Neuronal stem cell (in vitro differentiated cells): ENCODE measurements around the gene USP15.

ENCODE experiments used
- DNase-seq: peaks from one replicate; pipeline ENCODE4 v3.0.0-alpha.2; 2013; ENCODE audit warnings: low spot score
- H2AFZ ChIP-seq: one replicate; pipeline ENCODE4 v1.6.1; 2013; ENCODE audit warnings: mild to moderate bottlenecking, low read length, inconsistent platforms
- H2AK5ac ChIP-seq: 2 replicates; pipeline ENCODE4 v1.6.1; 2013; ENCODE audit warnings: low read depth, mild to moderate bottlenecking, inconsistent platforms, low read length, moderate library complexity, mixed read lengths
- H2BK120ac ChIP-seq: 2 replicates; pipeline ENCODE4 v1.6.1; 2013; ENCODE audit warnings: low read depth, mild to moderate bottlenecking, inconsistent platforms, low read length, moderate library complexity, mixed read lengths
- H2BK12ac ChIP-seq: one replicate; pipeline ENCODE4 v1.6.1; 2013; ENCODE audit warnings: low read length, inconsistent platforms
- H2BK15ac ChIP-seq: 2 replicates; pipeline ENCODE4 v1.6.1; 2013; ENCODE audit warnings: mild to moderate bottlenecking, low read length, inconsistent platforms, mixed read lengths
- H2BK5ac ChIP-seq: one replicate; pipeline ENCODE4 v1.6.1; 2013; ENCODE audit warnings: inconsistent platforms, mild to moderate bottlenecking, low read length, moderate library complexity
- H3K14ac ChIP-seq: one replicate; pipeline ENCODE4 v1.6.1; 2013; ENCODE audit warnings: low read length, inconsistent platforms
- H3K18ac ChIP-seq: 2 replicates; pipeline ENCODE4 v1.6.1; 2013; ENCODE audit warnings: low read length, inconsistent platforms
- H3K23ac ChIP-seq: 2 replicates; pipeline ENCODE4 v1.6.1; 2013; ENCODE audit warnings: low read depth, mild to moderate bottlenecking, mixed read lengths, low read length, inconsistent platforms; ENCODE audit not compliant: poor library complexity
- H3K27ac ChIP-seq: replicated peaks from 3 replicates; pipeline ENCODE4 v1.5.1; 2013; ENCODE audit warnings: low read length, inconsistent platforms
- H3K27me3 ChIP-seq, 3 experiments: 2 replicates each; pipeline ENCODE4 v1.6.1; 2013; ENCODE audit warnings: low read length in 3 of 3, mild to moderate bottlenecking in 2 of 3, inconsistent platforms in 1 of 3, low read depth in 1 of 3, mixed read lengths in 1 of 3, moderate library complexity in 1 of 3; ENCODE audit not compliant: control insufficient read depth in 3 of 3, insufficient read depth in 3 of 3
- H3K36me3 ChIP-seq, 2 donors: replicated peaks in 1 of 2; 2 replicates each; pipeline ENCODE4 v1.6.1; 2013; ENCODE audit warnings: low read length in 2 of 2; ENCODE audit not compliant: control insufficient read depth in 2 of 2, insufficient read depth in 2 of 2
- H3K4ac ChIP-seq: 2 replicates; pipeline ENCODE4 v1.6.1; 2013; ENCODE audit warnings: inconsistent platforms, mild to moderate bottlenecking, low read length, moderate library complexity
- H3K4me1 ChIP-seq, 2 donors: 1 replicate in 1 of 2; 2 replicates in 1 of 2; pipeline ENCODE4 v1.6.1; 2013; ENCODE audit warnings: low read length in 2 of 2, low read depth in 1 of 2; ENCODE audit not compliant: control insufficient read depth in 2 of 2, insufficient read depth in 1 of 2
- H3K4me2 ChIP-seq: one replicate; pipeline ENCODE4 v1.6.1; 2013; ENCODE audit warnings: mild to moderate bottlenecking, low read length, inconsistent platforms; ENCODE audit not compliant: insufficient read depth, poor library complexity, severe bottlenecking
- H3K4me3 ChIP-seq, 2 donors: 2 replicates each; pipeline ENCODE4 v1.5.1; 2013; ENCODE audit warnings: low read length in 2 of 2, mild to moderate bottlenecking in 2 of 2, inconsistent platforms in 1 of 2, moderate library complexity in 1 of 2
- H3K79me1 ChIP-seq: one replicate; pipeline ENCODE4 v1.6.1; 2013; ENCODE audit warnings: low read depth, mild to moderate bottlenecking, inconsistent platforms, low read length, moderate library complexity
- H3K9ac ChIP-seq: one replicate; pipeline ENCODE4 v1.6.1; 2013; ENCODE audit warnings: mild to moderate bottlenecking, low read depth, low read length, inconsistent platforms; ENCODE audit not compliant: poor library complexity
- H3K9me3 ChIP-seq, 2 donors: replicated peaks in 1 of 2; 2 replicates each; pipeline versions ENCODE3 to v1.6.1; 2013; ENCODE audit warnings: low read length in 2 of 2, mild to moderate bottlenecking in 2 of 2, inconsistent platforms in 1 of 2, low read depth in 1 of 2, mixed read lengths in 1 of 2, moderate library complexity in 1 of 2; ENCODE audit not compliant: control insufficient read depth in 2 of 2, insufficient read depth in 1 of 2
- H4K8ac ChIP-seq: one replicate; pipeline ENCODE4 v1.6.1; 2013; ENCODE audit warnings: low read depth, mild to moderate bottlenecking, inconsistent platforms, low read length, moderate library complexity
- H4K91ac ChIP-seq: one replicate; pipeline ENCODE4 v1.6.1; 2013; ENCODE audit warnings: low read length, low read depth, mild to moderate bottlenecking, inconsistent platforms; ENCODE audit not compliant: poor library complexity
- WGBS, 2 donors: extraction: QIAGEN DNeasy Blood & Tissue Kit; methylation state at CpG; one replicate each; pipeline ENCODE4 v1.1.7; 2013; ENCODE audit warnings: missing lambda C conversion rate in 2 of 2, mixed read lengths in 1 of 2; ENCODE audit not compliant: insufficient read length in 2 of 2, insufficient replicate concordance in 1 of 2; ENCODE audit errors: extremely low coverage in 2 of 2; 5-methylcytosine and 5-hydroxymethylcytosine counted together

The USP15 gene

DNA sequence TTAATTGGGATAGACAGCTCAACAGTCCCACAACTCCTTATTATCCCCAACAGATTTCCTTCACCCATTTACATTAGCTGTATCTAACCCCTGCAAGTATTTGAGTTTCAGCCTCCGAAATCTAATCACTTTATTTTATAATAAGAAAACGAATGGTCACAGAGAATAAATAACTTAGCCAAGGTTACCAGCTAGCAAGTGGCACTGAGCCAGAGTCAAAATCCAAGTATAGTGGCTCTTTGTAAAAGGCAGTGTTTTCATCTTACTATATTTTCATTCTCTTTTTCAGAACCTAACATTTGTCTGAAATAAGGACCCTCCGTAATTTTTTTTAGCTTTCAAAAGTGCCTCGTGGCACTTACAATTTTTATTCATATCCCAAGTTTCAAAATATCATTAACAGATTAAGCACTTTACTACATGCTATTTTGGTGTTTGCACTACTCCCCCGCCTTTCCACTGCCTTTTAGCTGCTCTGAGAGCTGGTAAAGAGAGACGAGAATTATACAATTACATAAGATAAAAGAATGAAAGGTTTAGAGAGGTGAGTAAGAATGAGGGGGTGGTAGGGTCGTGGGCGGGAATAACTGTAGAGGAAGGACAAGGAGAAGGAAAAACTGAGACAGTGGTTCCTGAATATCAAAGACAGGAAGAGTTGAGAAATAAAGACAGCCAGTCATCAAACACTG lies 3.7 kb upstream of the USP15 start:
- Histone ChIP-seq H2BK15ac (no peak overlapping the region), H3K18ac (no peak overlapping the region), H3K4ac (no peak overlapping the region), H2BK12ac (no peak overlapping the region), H2BK120ac (no peak overlapping the region), H3K27me3 (no peaks in the 10 kb centered on the region), H2AFZ (no peak overlapping the region), H4K91ac (no peak overlapping the region), H4K8ac (no peak overlapping the region), H3K14ac (no peak overlapping the region), H3K4me1 (peaks cover 0 to 3% of the 10 kb centered on the region in 2 donors), H3K4me2 (no peak overlapping the region), H3K36me3 (no peaks in the 10 kb centered on the region), H3K23ac (no peak overlapping the region), H3K9me3 (no peaks in the 10 kb centered on the region), H3K79me1 (peaks cover 5% of the 10 kb centered on the region), H3K4me3 (no peak overlapping the region), H2BK5ac (no peak overlapping the region), H3K9ac (no peak overlapping the region), H3K27ac (no peak overlapping the region), H2AK5ac (no peak overlapping the region)
- WGBS, 2 donors, result 100% methylated on average over 2 of the region's 8 CpGs; no CpG with 5 or more reads in 1 of the 2 donors
- no peak for DNase-seq

- no CpG with 5 or more reads among the region's 3 CpGs for WGBS, 2 donors
- H2AFZ ChIP-seq, result no peak overlapping the region
- H3K9ac ChIP-seq, result no peak overlapping the region
These were observed 2.0 kb upstream of the USP15 start for GRCh38 chr12:62258231-62258630.

GRCh38 chr12:62258941-62259630 lies 1.1 kb upstream of the USP15 start:
- no peaks in the 10 kb centered on the region for H3K9me3 ChIP-seq
- H2AK5ac ChIP-seq, result no peak overlapping the region
- no peak overlapping the region for H2BK12ac ChIP-seq
- peak overlapping the region; percentile 75 for H3K4me2 ChIP-seq
- H3K79me1 ChIP-seq, result peaks cover 5% of the 10 kb centered on the region
- H3K14ac ChIP-seq, result no peak overlapping the region
- no peak overlapping the region for H3K23ac ChIP-seq
- no peak overlapping the region for H3K4ac ChIP-seq
- H2BK5ac ChIP-seq, result no peak overlapping the region
- H4K91ac ChIP-seq, result no peak overlapping the region
- H4K8ac ChIP-seq, result no peak overlapping the region
- H3K27ac ChIP-seq, result no peak overlapping the region
- peaks cover 0 to 3% of the 10 kb centered on the region in 2 donors for H3K4me1 ChIP-seq
- H2AFZ ChIP-seq, result peak overlapping the region; percentile 93
- H3K27me3 ChIP-seq, result no peaks in the 10 kb centered on the region
- DNase-seq, result no peak
- peak overlapping the region; percentile 53 to 90 for H3K4me3 ChIP-seq
- no peak overlapping the region for H2BK120ac ChIP-seq
- no peak overlapping the region for H3K9ac ChIP-seq
- no CpG with 5 or more reads among the region's 10 CpGs for WGBS, 2 donors
- no peak overlapping the region for H2BK15ac ChIP-seq
- no peaks in the 10 kb centered on the region for H3K36me3 ChIP-seq
- H3K18ac ChIP-seq, result no peak overlapping the region

More at GRCh38 chr12:62258231-62258630, 2.0 kb upstream of the USP15 start:
- no peak overlapping the region for H3K4me2 ChIP-seq
- H3K4me3 ChIP-seq, result no peak overlapping the region
- H2BK5ac ChIP-seq, result no peak overlapping the region
- no peaks in the 10 kb centered on the region for H3K36me3 ChIP-seq
- no peak overlapping the region for H2BK15ac ChIP-seq
- H2BK12ac ChIP-seq, result no peak overlapping the region
- H2BK120ac ChIP-seq, result no peak overlapping the region
- no peak for DNase-seq
- no peak overlapping the region for H3K14ac ChIP-seq
- no peak overlapping the region for H3K4ac ChIP-seq
- no peak overlapping the region for H3K23ac ChIP-seq
- H2AK5ac ChIP-seq, result no peak overlapping the region
- H3K9me3 ChIP-seq, result no peaks in the 10 kb centered on the region
- H3K27ac ChIP-seq, result no peak overlapping the region
- no peak overlapping the region for H4K8ac ChIP-seq
- H3K79me1 ChIP-seq, result peaks cover 5% of the 10 kb centered on the region
- no peak overlapping the region for H3K18ac ChIP-seq
- no peak overlapping the region for H4K91ac ChIP-seq
- H3K27me3 ChIP-seq, result no peaks in the 10 kb centered on the region
- H3K4me1 ChIP-seq, result peaks cover 0 to 3% of the 10 kb centered on the region in 2 donors

- Histone ChIP-seq H3K4me1 (peaks cover 0 to 3% of the 10 kb centered on the region in 2 donors), H4K91ac (no peak overlapping the region), H2BK120ac (no peak overlapping the region), H3K9ac (peak overlapping the region; percentile 98), H3K14ac (peak overlapping the region; percentile 21), H3K9me3 (no peaks in the 10 kb centered on the region), H4K8ac (peak overlapping the region; percentile 92), H2BK5ac (peak overlapping the region; percentile 94), H3K79me1 (peaks cover 5% of the 10 kb centered on the region), H2AK5ac (no peak overlapping the region), H3K4me3 (peak overlapping the region; percentile 53 to 90), H3K18ac (peak overlapping the region; percentile 99), H2AFZ (peak overlapping the region; percentile 93), H3K4ac (peak overlapping the region; percentile 98), H2BK15ac (no peak overlapping the region), H3K27me3 (no peaks in the 10 kb centered on the region), H2BK12ac (peak overlapping the region; percentile 41), H3K36me3 (no peaks in the 10 kb centered on the region), H3K27ac (peak overlapping the region; percentile 84), H3K4me2 (peak overlapping the region; percentile 75), H3K23ac (peak overlapping the region; percentile 99)
- DNase-seq, result no peak
- WGBS, 2 donors, result no CpG with 5 or more reads among the region's 15 CpGs
These were observed 592 bp upstream of the USP15 start for GRCh38 chr12:62259631-62259992.
